Measurements from ENCODE around the gene ALDH2. TPM values are rescaled to one million over a fixed set of nuclear protein-coding genes. Genes with fewer than 3 reads are reported as not detected.

The ALDH2 gene
- total RNA-seq, 2 experiments from 2014 or later = 6.1 to 6.2 TPM

DNA sequence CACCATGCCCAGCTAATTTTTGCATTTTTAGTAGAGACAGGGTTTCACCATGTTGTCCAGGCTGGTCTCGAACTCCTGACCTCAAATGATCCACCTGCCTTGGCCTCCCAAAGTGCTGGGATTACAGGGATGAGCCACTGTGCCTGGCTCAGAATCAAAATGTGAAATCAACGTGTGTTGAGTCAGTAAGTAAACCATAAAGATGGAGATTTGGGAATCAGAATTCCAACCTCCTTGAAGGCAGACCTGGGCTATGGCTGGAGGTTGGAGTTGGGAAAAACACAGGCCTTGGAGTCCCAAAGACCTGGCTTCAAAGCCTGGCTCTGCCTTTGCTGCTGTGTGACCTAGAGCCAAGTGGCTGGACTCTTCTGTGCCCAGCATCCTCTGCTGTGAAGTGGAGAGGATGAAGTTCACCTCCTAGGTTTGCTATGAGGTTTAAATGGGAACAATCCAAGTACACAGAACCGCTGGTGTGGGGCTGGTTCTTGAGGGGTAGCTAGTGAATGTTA is 10.2 kb downstream of the ALDH2 start:
- ChIA-PET CTCF (interaction anchor here (1.1 kb wide), 1 partner anchor 36 kb away, joined by 5 read pairs; no protein-coding TSS in a partner anchor), POLR2A (no interaction called here)
- Mint-ChIP-seq H3K9me3 (ENCODE audit: low read depth) (no peaks in the 10 kb centered on the region), H3K4me3 (no peak overlapping the region), H3K27ac (no peak overlapping the region), H3K36me3 (ENCODE audit: low read depth) (no peaks in the 10 kb centered on the region), H3K27me3 (no peaks in the 10 kb centered on the region), H3K4me1 (peaks cover 3% of the 10 kb centered on the region)
- intact Hi-C loops (cut with DNase I, micrococcal nuclease) = no loop called here
- ATAC-seq = no peak
- no peak for DNase-seq

DNA sequence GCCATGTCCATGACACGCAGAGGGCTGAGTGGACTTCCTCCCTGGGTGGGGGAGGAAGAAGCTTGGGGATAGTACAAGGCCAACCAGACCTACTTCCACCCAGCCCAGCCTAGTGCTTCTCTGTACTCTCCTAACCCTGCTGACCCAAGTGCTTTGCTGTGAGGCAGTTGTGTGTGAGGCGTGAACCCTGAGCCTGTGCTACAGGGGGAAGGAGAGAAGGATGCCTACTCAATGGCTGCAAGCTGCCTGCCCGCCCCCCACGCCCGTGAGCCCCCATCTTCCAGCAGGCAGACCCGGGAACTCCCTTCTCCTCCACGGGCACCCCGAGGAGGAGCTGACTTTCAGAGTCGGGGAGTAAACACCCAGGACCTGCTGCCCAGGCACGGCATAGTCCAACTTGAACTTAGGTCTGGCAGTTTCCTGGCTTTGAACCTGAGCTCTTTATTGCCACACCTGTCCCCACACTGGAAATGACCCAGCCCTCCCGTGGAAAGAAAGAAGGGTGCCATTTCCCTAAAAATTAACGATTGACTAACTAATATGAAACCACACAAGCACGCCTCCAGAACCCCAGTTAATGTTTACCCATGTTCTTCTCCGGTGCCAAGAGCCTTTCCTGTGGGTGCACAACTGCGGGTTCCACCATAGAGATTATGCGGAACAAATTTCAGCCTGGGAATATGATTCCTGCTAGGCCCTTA is 10.8 kb downstream of the ALDH2 start:
- DNase-seq (no peak), ATAC-seq (no peak)
- H3K9me3 Mint-ChIP-seq (ENCODE audit: low read depth) = no peaks in the 10 kb centered on the region
- no peak overlapping the region for H3K4me3 Mint-ChIP-seq
- POLR2A ChIA-PET = no interaction called here
- CTCF ChIA-PET = interaction anchor here (0.6 to 1.1 kb wide), 2 partner anchors 13 to 35 kb away, joined by 3 to 5 read pairs; no protein-coding TSS in a partner anchor
- no peaks in the 10 kb centered on the region for H3K36me3 Mint-ChIP-seq (ENCODE audit: low read depth)
- intact Hi-C loops (cut with DNase I, micrococcal nuclease) = no loop called here
- H3K4me1 Mint-ChIP-seq = peaks cover 3% of the 10 kb centered on the region
- H3K27me3 Mint-ChIP-seq = no peaks in the 10 kb centered on the region
- H3K27ac Mint-ChIP-seq = no peak overlapping the region

DNA sequence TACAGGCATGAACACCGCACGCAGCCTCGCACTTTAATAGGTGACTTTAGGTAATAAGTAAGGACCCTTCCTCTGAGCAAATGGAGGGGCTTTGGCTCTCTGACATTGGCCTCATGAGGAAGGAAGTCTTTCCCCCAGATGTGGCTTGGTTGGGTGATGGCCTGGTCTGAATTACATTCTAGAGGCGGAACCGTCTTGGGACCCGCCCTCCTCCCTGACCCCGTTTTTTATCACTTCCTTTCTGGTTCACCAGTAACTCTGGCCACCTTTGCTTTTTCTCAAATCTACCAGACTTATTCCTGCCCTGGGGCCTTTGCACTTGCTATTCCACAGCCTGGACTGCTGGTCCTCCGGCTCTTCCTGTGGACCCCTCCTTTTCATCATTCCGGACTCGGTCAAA is 13.4 kb downstream of the ALDH2 start:
- Mint-ChIP-seq H3K9me3 (ENCODE audit: low read depth) (no peaks in the 10 kb centered on the region), H3K27me3 (no peaks in the 10 kb centered on the region), H3K4me1 (peaks cover 3% of the 10 kb centered on the region), H3K36me3 (ENCODE audit: low read depth) (no peaks in the 10 kb centered on the region), H3K4me3 (no peak overlapping the region), H3K27ac (no peak overlapping the region)
- intact Hi-C loops (cut with DNase I, micrococcal nuclease) = no loop called here
- DNase-seq (no peak), ATAC-seq (no peak)
- ChIA-PET POLR2A (no interaction called here), CTCF (no interaction called here)

DNA sequence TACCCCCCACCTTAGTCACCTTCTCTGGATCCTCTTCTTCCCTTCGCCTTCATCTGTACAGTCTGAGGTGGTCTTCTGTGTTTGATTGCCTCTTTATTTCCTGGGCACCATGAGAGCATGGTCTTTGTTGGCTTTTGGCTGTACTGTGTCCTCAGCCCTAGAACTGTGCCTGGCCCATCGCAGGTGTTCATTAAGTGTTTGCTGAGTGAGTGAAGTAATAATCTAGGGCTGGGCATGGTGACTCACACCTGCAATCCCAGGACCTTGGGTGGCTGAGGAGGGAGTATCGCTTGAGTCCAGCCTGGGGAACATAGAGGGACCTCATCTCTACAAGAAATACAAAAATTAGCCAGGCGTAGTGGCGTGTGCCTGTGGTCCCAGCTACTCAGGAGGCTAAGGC is 13.9 kb downstream of the ALDH2 start:
- intact Hi-C loops (cut with DNase I, micrococcal nuclease) = no loop called here
- CTCF ChIA-PET = no interaction called here
- ATAC-seq (no peak), DNase-seq (no peak)
- POLR2A ChIA-PET = no interaction called here
- H3K27me3 Mint-ChIP-seq = no peaks in the 10 kb centered on the region
- H3K9me3 Mint-ChIP-seq (ENCODE audit: low read depth) = no peaks in the 10 kb centered on the region
- H3K27ac Mint-ChIP-seq = no peak overlapping the region
- H3K4me1 Mint-ChIP-seq = peaks cover 2% of the 10 kb centered on the region
- no peaks in the 10 kb centered on the region for H3K36me3 Mint-ChIP-seq (ENCODE audit: low read depth)
- H3K4me3 Mint-ChIP-seq = no peak overlapping the region

DNA sequence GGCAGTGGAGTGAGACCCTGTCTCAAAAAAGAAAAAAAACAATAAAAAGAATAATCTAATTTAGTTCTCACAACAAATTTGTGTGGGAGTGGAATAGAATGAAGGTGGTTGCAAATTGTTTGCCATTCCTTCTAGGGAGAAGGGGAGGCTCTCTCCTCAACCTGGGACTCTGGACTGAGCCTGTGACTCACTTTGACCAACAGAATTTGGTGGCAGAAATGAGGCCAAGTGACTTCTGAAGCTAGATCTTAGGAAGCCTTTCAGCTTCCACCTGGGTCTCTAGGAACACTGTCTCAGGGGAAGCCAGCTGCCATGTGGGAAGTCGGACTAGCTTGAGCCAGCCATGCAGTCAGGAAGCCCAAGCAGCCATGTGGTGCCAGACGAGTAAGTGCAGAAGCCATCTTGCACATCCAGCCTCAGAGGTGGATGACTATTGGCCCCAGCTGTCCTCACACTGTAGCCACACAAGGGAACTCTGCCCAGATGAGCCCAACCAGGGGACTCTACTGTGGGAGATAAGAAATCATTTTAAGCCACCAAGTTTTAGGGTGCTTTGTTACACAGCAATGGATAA is 14.4 kb downstream of the ALDH2 start:
- Mint-ChIP-seq H3K4me3 (no peak overlapping the region), H3K27me3 (no peaks in the 10 kb centered on the region), H3K36me3 (ENCODE audit: low read depth) (no peaks in the 10 kb centered on the region), H3K9me3 (ENCODE audit: low read depth) (no peaks in the 10 kb centered on the region), H3K27ac (no peak overlapping the region), H3K4me1 (no peaks in the 10 kb centered on the region)
- ChIA-PET POLR2A (no interaction called here), CTCF (interaction anchor here (0.6 kb wide), 1 partner anchor 80 kb away, joined by 3 read pairs; no protein-coding TSS in a partner anchor)
- no peak for ATAC-seq
- no peak for DNase-seq
- intact Hi-C loops (cut with DNase I, micrococcal nuclease) = no loop called here

DNA sequence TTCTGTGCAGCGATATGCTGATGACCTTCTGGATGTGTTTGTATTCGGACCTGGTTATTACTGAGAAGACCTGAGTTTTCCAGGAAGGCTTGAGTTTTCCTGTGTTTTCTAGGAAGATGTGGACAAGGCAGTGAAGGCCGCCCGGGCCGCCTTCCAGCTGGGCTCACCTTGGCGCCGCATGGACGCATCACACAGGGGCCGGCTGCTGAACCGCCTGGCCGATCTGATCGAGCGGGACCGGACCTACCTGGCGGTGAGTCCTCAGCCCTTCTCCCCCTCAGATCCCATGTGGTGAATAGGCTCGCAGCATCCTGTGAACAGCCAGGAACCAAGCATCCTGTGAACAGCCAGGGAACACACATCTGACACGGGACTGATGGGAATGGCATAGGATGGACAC is 16.3 kb downstream of the ALDH2 start:
- Mint-ChIP-seq H3K36me3 (ENCODE audit: low read depth) (no peaks in the 10 kb centered on the region), H3K4me3 (no peak overlapping the region), H3K27me3 (no peaks in the 10 kb centered on the region), H3K4me1 (no peaks in the 10 kb centered on the region), H3K9me3 (ENCODE audit: low read depth) (no peaks in the 10 kb centered on the region), H3K27ac (no peak overlapping the region)
- POLR2A ChIA-PET = no interaction called here
- CTCF ChIA-PET = interaction anchor here (1.6 kb wide), 1 partner anchor 30 kb away, joined by 3 read pairs; no protein-coding TSS in a partner anchor
- no peak for ATAC-seq
- no peak for DNase-seq
- intact Hi-C loops (cut with DNase I, micrococcal nuclease) = no loop called here

DNA sequence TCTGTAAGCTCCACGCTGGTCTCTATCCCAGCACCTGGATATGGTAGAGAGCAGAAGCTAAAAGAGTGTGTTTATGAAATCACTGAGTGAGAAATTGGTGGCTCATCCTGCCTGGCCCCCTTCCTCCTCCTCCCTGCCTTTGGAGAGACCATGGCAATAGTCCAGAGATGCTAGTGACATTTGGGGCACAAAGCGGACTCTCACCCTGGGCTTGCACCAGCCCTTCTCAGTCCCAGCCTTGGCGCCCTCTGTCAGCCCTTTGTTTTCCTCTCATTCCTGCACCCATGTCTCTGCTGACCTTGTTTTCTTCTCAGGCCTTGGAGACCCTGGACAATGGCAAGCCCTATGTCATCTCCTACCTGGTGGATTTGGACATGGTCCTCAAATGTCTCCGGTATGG is 18.2 kb downstream of the ALDH2 start:
- H3K4me3 Mint-ChIP-seq = no peak overlapping the region
- POLR2A ChIA-PET = no interaction called here
- no peak for DNase-seq
- intact Hi-C loops (cut with DNase I, micrococcal nuclease) = no loop called here
- CTCF ChIA-PET = interaction anchor here (0.7 to 0.9 kb wide), 2 partner anchors 14 to 392 kb away, joined by 3 read pairs; no protein-coding TSS in a partner anchor
- no peaks in the 10 kb centered on the region for H3K27me3 Mint-ChIP-seq
- ATAC-seq = no peak
- H3K4me1 Mint-ChIP-seq = no peaks in the 10 kb centered on the region
- no peak overlapping the region for H3K27ac Mint-ChIP-seq
- no peaks in the 10 kb centered on the region for H3K9me3 Mint-ChIP-seq (ENCODE audit: low read depth)
- H3K36me3 Mint-ChIP-seq (ENCODE audit: low read depth) = no peaks in the 10 kb centered on the region

DNA sequence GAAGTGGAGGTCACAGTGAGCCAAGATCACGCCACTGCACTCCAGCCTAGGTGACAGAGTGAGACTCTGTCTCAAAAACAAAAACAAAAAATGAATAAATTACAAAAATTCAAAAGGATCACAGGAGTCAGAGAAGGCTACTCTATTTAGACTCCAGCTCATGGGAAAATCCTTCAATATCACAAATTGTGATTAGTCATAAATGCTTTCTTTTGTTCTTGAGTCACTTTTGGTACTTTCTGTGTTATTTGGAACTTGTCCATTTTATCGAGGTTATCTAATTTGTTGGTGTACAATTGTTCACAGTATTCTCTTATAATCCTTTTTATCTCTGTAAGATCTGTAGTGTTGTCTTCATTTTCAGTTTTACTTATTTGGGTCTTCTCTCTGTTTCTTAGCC is 18.9 kb downstream of the ALDH2 start:
- Mint-ChIP-seq H3K4me1 (no peaks in the 10 kb centered on the region), H3K9me3 (ENCODE audit: low read depth) (no peaks in the 10 kb centered on the region), H3K27me3 (no peaks in the 10 kb centered on the region), H3K36me3 (ENCODE audit: low read depth) (no peaks in the 10 kb centered on the region), H3K27ac (no peak overlapping the region), H3K4me3 (no peak overlapping the region)
- POLR2A ChIA-PET = interaction anchor here (0.7 kb wide), 1 partner anchor 57 kb away, joined by 3 read pairs; the partner anchor contains the start of gene MAPKAPK5
- intact Hi-C loops (cut with DNase I, micrococcal nuclease) = no loop called here
- no peak for ATAC-seq
- no peak for DNase-seq
- CTCF ChIA-PET = interaction anchor here (0.9 to 1.1 kb wide), 2 partner anchors 24 to 391 kb away, joined by 3 read pairs; no protein-coding TSS in a partner anchor

DNA sequence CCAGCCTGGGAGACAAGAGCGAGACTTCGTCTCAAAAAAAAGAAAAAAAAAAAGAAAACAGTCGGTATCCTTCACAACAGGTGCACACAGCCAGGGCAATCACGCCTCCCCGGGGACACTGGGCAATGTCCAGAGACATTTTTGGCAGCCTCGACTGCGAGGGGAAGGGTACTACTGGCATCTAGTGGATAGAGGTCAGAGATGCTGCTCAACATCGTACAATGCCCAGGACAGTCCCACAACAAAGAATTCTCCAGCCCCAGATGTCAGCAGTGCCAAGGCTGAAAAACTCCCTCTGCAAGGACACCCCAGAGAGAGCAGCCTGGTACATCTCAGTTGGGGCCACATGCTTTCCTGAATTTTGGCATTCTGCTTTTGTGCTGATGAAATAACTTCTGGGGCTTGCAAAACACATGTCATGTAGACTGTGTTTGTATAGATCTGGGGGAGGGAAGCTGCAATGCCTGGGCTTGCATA is 21.5 kb downstream of the ALDH2 start:
- H3K27ac Mint-ChIP-seq = no peak overlapping the region

DNA sequence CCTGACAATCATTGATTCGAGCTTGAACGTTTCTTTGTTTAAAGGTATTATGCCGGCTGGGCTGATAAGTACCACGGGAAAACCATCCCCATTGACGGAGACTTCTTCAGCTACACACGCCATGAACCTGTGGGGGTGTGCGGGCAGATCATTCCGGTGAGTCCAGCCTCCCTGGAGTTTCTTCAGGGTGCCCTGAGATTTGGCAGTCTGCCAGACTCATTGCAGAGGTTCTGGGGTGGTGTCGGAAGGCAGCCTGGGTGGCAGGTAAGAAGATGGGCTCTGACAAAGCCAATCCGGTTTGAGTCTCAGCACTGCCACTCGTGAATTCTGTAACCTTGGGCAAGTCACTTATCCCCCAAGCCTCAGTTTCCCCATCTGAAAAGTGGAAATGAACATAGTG is 23.0 kb downstream of the ALDH2 start:
- H3K27me3 Mint-ChIP-seq = no peaks in the 10 kb centered on the region
- ATAC-seq (no peak), DNase-seq (no peak)
- no peak overlapping the region for H3K27ac Mint-ChIP-seq
- H3K4me3 Mint-ChIP-seq = no peak overlapping the region
- no peaks in the 10 kb centered on the region for H3K4me1 Mint-ChIP-seq
- intact Hi-C loops (cut with DNase I, micrococcal nuclease) = no loop called here
- no peaks in the 10 kb centered on the region for H3K9me3 Mint-ChIP-seq (ENCODE audit: low read depth)
- ChIA-PET CTCF (no interaction called here), POLR2A (no interaction called here)
- no peaks in the 10 kb centered on the region for H3K36me3 Mint-ChIP-seq (ENCODE audit: low read depth)

More for the DNA sequence above, 21.5 kb downstream of the ALDH2 start:
- Mint-ChIP-seq H3K36me3 (ENCODE audit: low read depth) (no peaks in the 10 kb centered on the region), H3K9me3 (ENCODE audit: low read depth) (no peaks in the 10 kb centered on the region), H3K27me3 (no peaks in the 10 kb centered on the region), H3K4me3 (no peak overlapping the region), H3K4me1 (no peaks in the 10 kb centered on the region)
- ATAC-seq (no peak), DNase-seq (no peak)
- ChIA-PET POLR2A (no interaction called here), CTCF (interaction anchor here (0.7 to 1.1 kb wide), 3 partner anchors 9 to 1878 kb away, joined by 3 read pairs; no protein-coding TSS in a partner anchor)
- intact Hi-C loops (cut with DNase I, micrococcal nuclease) = no loop called here

DNA sequence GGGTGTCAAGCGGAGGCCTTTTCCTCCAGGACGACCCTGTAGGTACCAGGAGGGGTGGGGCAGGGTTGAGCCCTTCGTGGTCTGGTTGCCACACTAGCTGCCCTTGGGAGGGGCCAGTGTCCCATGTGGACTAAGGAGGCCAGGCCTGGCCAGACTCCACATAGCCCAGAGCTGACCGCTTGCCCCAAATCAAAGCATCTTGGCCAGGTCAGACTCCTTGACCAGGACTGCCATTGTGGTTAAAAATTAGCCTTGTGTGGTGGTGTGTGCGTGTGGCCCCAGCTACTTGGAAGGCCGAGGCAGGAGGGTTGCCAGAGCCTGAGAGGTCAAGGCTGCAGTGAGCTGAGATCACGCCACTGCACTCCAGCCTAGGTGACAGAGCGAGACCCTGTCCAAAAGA is 24.8 kb downstream of the ALDH2 start:
- no peak for DNase-seq
- Mint-ChIP-seq H3K27me3 (no peaks in the 10 kb centered on the region), H3K4me1 (no peaks in the 10 kb centered on the region), H3K9me3 (ENCODE audit: low read depth) (no peaks in the 10 kb centered on the region), H3K4me3 (no peak overlapping the region), H3K36me3 (ENCODE audit: low read depth) (no peaks in the 10 kb centered on the region), H3K27ac (no peak overlapping the region)
- CTCF ChIA-PET = interaction anchor here (0.7 kb wide), 1 partner anchor 571 kb away, joined by 3 read pairs; no protein-coding TSS in a partner anchor
- intact Hi-C loops (cut with DNase I, micrococcal nuclease) = no loop called here
- ATAC-seq = no peak
- POLR2A ChIA-PET = no interaction called here
